SU-DHL-6 (cell line): Measurements from ENCODE around the gene SLC35F5.

Experiments used
- EZH2phosphoT487 ChIP-seq: fragments of 200-600 bp; sonication (generic), shearing (Covaris generic); conservative IDR thresholded peaks from 2 replicates; pipeline ENCODE4 v1.6.1; 2018; ENCODE audit warnings: mild to moderate bottlenecking, antibody characterized with exemption, low read length, moderate library complexity, mixed read lengths
- TF ChIP-seq, protein P1 (sequence below): fragments of 200-600 bp; sonication (generic); IDR thresholded peaks from one replicate; pipeline ENCODE4 v1.5.1; 2017; ENCODE audit warnings: antibody characterized with exemption, mild to moderate bottlenecking, low read length, moderate library complexity; ENCODE audit not compliant: insufficient read depth, poor library complexity, severe bottlenecking

DNA sequence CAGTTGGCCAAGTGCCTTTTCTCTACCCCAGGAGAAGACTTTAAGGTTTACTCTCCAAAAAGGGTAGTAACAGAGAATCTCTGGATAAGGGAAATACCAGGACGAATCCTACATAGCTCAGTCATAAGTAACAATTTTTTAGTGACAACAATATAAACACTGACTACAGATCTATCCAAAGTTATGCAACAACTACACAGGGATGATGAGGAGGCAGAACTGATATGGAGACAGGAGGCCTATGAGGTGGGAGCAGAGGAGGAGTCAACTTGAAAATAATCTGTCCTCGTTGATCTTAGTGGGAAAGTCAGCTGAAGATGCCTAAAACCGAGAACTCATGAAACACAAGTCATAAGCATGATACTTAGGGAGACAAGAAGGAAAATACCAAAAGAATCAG is 40.2 kb downstream of the SLC35F5 start:
- TF ChIP-seq, protein P1, sequence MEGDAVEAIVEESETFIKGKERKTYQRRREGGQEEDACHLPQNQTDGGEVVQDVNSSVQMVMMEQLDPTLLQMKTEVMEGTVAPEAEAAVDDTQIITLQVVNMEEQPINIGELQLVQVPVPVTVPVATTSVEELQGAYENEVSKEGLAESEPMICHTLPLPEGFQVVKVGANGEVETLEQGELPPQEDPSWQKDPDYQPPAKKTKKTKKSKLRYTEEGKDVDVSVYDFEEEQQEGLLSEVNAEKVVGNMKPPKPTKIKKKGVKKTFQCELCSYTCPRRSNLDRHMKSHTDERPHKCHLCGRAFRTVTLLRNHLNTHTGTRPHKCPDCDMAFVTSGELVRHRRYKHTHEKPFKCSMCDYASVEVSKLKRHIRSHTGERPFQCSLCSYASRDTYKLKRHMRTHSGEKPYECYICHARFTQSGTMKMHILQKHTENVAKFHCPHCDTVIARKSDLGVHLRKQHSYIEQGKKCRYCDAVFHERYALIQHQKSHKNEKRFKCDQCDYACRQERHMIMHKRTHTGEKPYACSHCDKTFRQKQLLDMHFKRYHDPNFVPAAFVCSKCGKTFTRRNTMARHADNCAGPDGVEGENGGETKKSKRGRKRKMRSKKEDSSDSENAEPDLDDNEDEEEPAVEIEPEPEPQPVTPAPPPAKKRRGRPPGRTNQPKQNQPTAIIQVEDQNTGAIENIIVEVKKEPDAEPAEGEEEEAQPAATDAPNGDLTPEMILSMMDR: no peak
- no peak for TF ChIP-seq EZH2phosphoT487
